Natural killer cell (primary cell): ENCODE measurements around the gene CHMP2A. TPM values are rescaled to one million over a fixed set of nuclear protein-coding genes. Genes with fewer than 3 reads are reported as not detected.

Experiments used
- ATAC-seq, 3 donors: fragments of 150-1000 bp in 2 of 3; fragments of 200-7000 bp in 1 of 3; cut with Tn5 transposase; 1 replicate in 1 of 3; 2 replicates in 2 of 3; pipeline ENCODE4 v1.10.0; 2021; ENCODE audit warnings: mild to moderate bottlenecking in 2 of 3, moderate library complexity in 2 of 3
- DNase-seq, 2 donors: peaks; one replicate each; pipeline versions ENCODE4 v3.0.0 to v3.0.0-alpha.2; 2013 to 2021; ENCODE audit warnings: mixed read lengths in 1 of 2
- H3K27ac ChIP-seq: one replicate; pipeline ENCODE4 v1.5.1; 2013; ENCODE audit warnings: mild to moderate bottlenecking, low read length
- H3K27me3 ChIP-seq: one replicate; pipeline ENCODE4 v1.6.1; 2013; ENCODE audit warnings: low read length; ENCODE audit not compliant: control insufficient read depth, insufficient read depth
- H3K36me3 ChIP-seq: one replicate; pipeline ENCODE4 v1.6.1; 2013; ENCODE audit warnings: low read length; ENCODE audit not compliant: control insufficient read depth, insufficient read depth
- H3K4me1 ChIP-seq: one replicate; pipeline ENCODE4 v1.6.1; 2013; ENCODE audit warnings: low read length; ENCODE audit not compliant: control insufficient read depth, insufficient read depth
- H3K4me3 ChIP-seq: one replicate; pipeline ENCODE4 v1.5.1; 2013; ENCODE audit warnings: low read length
- H3K9me3 ChIP-seq: one replicate; pipeline ENCODE4 v1.6.1; 2013; ENCODE audit warnings: low read length; ENCODE audit not compliant: control insufficient read depth, insufficient read depth
- H3K27ac Mint-ChIP-seq, 2 donors: one replicate each; pipeline ENCODE4 v1.8.0; 2022; ENCODE audit warnings: mild to moderate bottlenecking in 2 of 2, mixed read lengths in 2 of 2, moderate library complexity in 1 of 2
- H3K27me3 Mint-ChIP-seq, 2 donors: one replicate each; pipeline ENCODE4 v1.8.0; 2022; ENCODE audit warnings: low read depth in 2 of 2, mixed read lengths in 2 of 2
- H3K36me3 Mint-ChIP-seq: one replicate; pipeline ENCODE4 v1.8.0; 2022; ENCODE audit warnings: mixed read lengths
- H3K4me1 Mint-ChIP-seq, 2 donors: one replicate each; pipeline ENCODE4 v1.8.0; 2022; ENCODE audit warnings: mixed read lengths in 2 of 2
- H3K4me3 Mint-ChIP-seq: one replicate; pipeline ENCODE4 v1.8.0; 2022; ENCODE audit warnings: mild to moderate bottlenecking, moderate library complexity, mixed read lengths
- H3K9me3 Mint-ChIP-seq, 2 donors: one replicate each; pipeline ENCODE4 v1.8.0; 2022; ENCODE audit warnings: mixed read lengths in 2 of 2
- CTCF ChIP-seq: fragments of 200-600 bp; IDR thresholded peaks from one replicate; pipeline ENCODE4 v1.8.0; 2022; ENCODE audit warnings: antibody characterized with exemption
- WGBS: methylation state at CpG from one replicate; pipeline ENCODE4 v1.1.7; 2013; ENCODE audit warnings: missing lambda C conversion rate; ENCODE audit not compliant: insufficient coverage; 5-methylcytosine and 5-hydroxymethylcytosine counted together
- intact Hi-C: fragments of 100-400 bp; cut with micrococcal nuclease; formaldehyde crosslinking; loops from one replicate; pipeline ENCODE4 v1.14.2; 2022
- total RNA-seq, 4 donors: library from RNA; stranded (reverse); fragments of 120-200 nt in 1 of 4; gene quantifications; one replicate each; pipeline versions ENCODE4 v1.2.3 to v1.2.4, GENCODE V29; 2013 to 2022

Gene CHMP2A
- total RNA-seq, 3 donors from 2014 or later (not counting 1 experiment from before 2014, with no cell fraction given): 82.7 to 95.7 (median 94.7) TPM

DNA sequence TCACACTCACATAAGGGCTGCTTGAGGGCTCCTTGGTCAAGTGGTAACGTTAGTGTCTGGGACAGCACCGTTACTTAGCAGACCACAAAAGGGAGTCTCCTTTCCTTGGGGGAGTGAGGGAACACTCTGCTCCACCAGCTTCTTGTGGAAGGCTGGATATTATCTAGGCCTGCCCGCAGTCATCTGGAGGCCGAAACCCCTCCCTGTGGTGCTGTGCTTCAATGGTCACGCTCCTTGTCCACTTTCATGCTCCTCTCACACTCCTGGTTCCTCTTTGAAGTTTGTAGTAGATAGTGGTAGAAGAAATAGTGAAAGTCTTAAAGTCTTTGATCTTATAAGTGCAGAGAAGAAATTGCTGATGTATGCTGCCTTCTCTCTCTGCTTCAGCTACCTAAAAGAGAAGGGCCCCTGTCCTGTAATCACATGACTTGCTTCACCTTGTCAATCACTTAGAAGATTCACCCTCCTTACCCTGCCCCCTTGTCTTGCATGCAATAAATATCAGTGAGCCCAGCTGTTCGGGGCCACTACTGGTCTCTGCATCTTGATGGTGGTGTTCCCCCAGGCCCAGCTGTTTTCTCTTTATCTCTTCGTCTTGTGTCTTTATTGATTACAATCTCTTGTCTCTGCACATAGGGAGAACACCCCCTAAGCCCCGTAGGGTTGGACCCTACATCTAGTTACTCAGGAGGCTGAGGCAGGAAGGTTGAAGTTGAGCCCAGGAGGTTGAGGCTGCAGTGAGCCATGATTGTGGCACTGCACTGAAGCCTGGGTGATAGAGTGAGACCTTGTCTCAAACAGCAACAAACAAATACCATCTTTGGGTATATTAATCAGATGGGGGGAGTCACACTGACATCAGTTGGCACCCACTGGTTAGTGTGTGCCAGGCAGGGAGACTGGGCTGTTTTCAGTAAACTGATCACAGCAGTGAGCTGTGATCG, 29.9 kb upstream of the CHMP2A start:
- ATAC-seq: no peak

DNA sequence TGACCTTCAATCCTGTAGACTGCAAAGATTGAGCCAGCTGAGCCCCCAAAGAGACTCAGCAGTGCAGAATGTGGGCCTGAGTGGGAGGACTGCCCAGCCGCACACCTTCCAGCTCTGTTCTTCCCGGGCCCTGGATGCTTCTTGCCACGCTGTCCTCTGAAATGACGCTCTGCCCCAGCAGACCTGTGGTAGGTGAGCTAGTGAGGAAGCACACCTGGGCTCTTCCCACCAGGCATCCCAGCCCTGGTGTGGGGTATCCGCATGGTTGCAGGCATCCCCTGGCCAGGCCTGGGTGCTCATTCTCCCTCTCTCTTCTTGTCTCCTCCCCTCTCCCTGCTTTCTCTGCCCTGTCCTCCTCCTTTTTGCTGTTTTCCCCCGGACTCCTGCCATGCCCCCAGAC, 28.1 kb upstream of the CHMP2A start:
- no peak overlapping the region for H3K4me3 Mint-ChIP-seq
- Histone ChIP-seq H3K27me3 (no peaks in the 10 kb centered on the region), H3K27ac (no peak overlapping the region), H3K36me3 (peaks cover 4% of the 10 kb centered on the region), H3K9me3 (no peaks in the 10 kb centered on the region), H3K4me3 (no peak overlapping the region), H3K4me1 (peaks cover 8% of the 10 kb centered on the region)
- no peak overlapping the region for H3K27ac Mint-ChIP-seq
- intact Hi-C loops: no loop called here
- no peak for TF ChIP-seq CTCF
- 96% methylated on average over 6 of the region's 6 CpGs for WGBS
- no peaks in the 10 kb centered on the region for H3K9me3 Mint-ChIP-seq
- peaks cover 12 to 15% of the 10 kb centered on the region in 2 donors for H3K4me1 Mint-ChIP-seq
- ATAC-seq (no peak), DNase-seq (peak in 1 of 2 donors; percentile 13)
- no peaks in the 10 kb centered on the region for H3K36me3 Mint-ChIP-seq
- H3K27me3 Mint-ChIP-seq: no peaks in the 10 kb centered on the region

More for the DNA sequence above, 29.9 kb upstream of the CHMP2A start:
- Histone ChIP-seq H3K27ac (no peak overlapping the region), H3K4me1 (peaks cover 8% of the 10 kb centered on the region), H3K9me3 (no peaks in the 10 kb centered on the region), H3K4me3 (no peak overlapping the region), H3K27me3 (no peaks in the 10 kb centered on the region), H3K36me3 (peaks cover 4% of the 10 kb centered on the region)
- no peaks in the 10 kb centered on the region for H3K9me3 Mint-ChIP-seq
- intact Hi-C loops: no loop called here
- peaks cover 7 to 9% of the 10 kb centered on the region in 2 donors for H3K4me1 Mint-ChIP-seq
- H3K27ac Mint-ChIP-seq: no peak overlapping the region
- no peaks in the 10 kb centered on the region for H3K36me3 Mint-ChIP-seq
- no peak for DNase-seq
- no peak overlapping the region for H3K4me3 Mint-ChIP-seq
- H3K27me3 Mint-ChIP-seq: no peaks in the 10 kb centered on the region
- TF ChIP-seq CTCF: no peak
- 88% methylated on average over 5 of the region's 9 CpGs for WGBS

- no peaks in the 10 kb centered on the region for H3K9me3 ChIP-seq
- 75% methylated on average over 62 of the region's 62 CpGs for WGBS
- ATAC-seq: peak; percentile 99 to 100 (median 99)
- DNase-seq: peak; percentile 90 to 94
- peaks cover 12 to 15% of the 10 kb centered on the region in 2 donors for H3K4me1 Mint-ChIP-seq
- H3K4me1 ChIP-seq: peaks cover 8% of the 10 kb centered on the region
- H3K4me3 ChIP-seq: no peak overlapping the region
- H3K27me3 Mint-ChIP-seq: no peaks in the 10 kb centered on the region
- no peaks in the 10 kb centered on the region for H3K27me3 ChIP-seq
- H3K9me3 Mint-ChIP-seq: no peaks in the 10 kb centered on the region
- peak overlapping the region; percentile 42 for H3K4me3 Mint-ChIP-seq
- peak; percentile 89 for TF ChIP-seq CTCF
- no peaks in the 10 kb centered on the region for H3K36me3 Mint-ChIP-seq
- peak overlapping the region; percentile 71 to 84 for H3K27ac Mint-ChIP-seq
- intact Hi-C loops: loop anchor here (1.0 kb wide), 2 partner anchors 61 to 67 kb away; no protein-coding TSS in a partner anchor
- peaks cover 4% of the 10 kb centered on the region for H3K36me3 ChIP-seq
- H3K27ac ChIP-seq: peak overlapping the region; percentile 32
Measured at GRCh38 chr19:58581227-58582141, 26.6 kb upstream of the CHMP2A start.
